Measurements from ENCODE around the gene NR4A1.
"Not testable (repeated sequence)": the region's sequence is repeated elsewhere in the genome, so short reads cannot be mapped to it uniquely, and the experiment has no call there.

Gene NR4A1

GRCh38 chr12:52096332-52097044 is 45.2 kb downstream of the NR4A1 start:
- in situ Hi-C loops (cut with HindIII; ENCODE audit: low pct_unique_long_range_greater_than_20kb, low sequenced_read_pairs), result no loop called here
- no peak for DNase-seq (ENCODE audit: low read depth in 1 of 2, low spot score in 1 of 2)
- no peak for TF ChIP-seq JUND (IDR thresholded peaks at IDR 0.05; ENCODE audit: low read depth)

GRCh38 chr12:52097045-52097666 is 45.9 kb downstream of the NR4A1 start:
- no peak for TF ChIP-seq JUND (IDR thresholded peaks at IDR 0.05; ENCODE audit: low read depth)
- DNase-seq (ENCODE audit: low read depth in 1 of 2, low spot score in 1 of 2), result no peak
- in situ Hi-C loops (cut with HindIII; ENCODE audit: low pct_unique_long_range_greater_than_20kb, low sequenced_read_pairs), result no loop called here

DNA sequence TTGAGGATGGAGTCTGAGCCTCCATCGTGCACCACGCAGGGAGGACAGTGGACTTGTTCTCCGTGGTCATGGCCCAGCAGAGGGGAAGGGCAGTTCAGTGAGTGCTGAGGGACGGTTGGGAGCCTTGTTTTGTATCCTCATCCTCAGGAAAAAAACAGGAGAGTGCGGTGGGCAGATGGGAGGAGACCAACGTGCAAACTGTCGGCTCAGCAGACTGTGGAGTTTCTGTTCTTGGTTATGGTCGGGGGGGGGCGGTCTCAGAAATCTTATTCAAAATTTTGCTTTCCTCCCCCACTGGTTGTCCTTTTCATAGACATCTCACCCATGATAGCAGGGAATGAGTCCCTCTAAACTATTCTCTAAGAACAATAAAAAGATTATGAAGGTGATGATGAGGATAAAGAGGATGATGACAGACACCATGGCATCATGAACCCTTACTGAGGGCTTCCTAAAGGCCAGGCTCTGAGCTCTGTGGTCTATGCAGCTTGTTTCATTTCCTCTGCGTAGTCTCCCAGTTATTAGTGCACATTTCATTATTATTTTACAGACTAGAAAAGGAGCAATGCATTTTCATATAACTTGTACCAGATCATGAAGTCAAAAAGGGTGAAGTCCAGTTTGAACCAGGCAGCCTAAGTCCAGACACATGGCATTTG is 53.3 kb downstream of the NR4A1 start:
- in situ Hi-C loops (cut with HindIII; ENCODE audit: low pct_unique_long_range_greater_than_20kb, low sequenced_read_pairs); DNase-seq (ENCODE audit: low read depth in 1 of 2, low spot score in 1 of 2): not testable (repeated sequence)

Measured in T47D (cell line).